HG03175 (cell line): ENCODE results near the gene PIGU.
"Not testable (repeated sequence)": the region's sequence is repeated elsewhere in the genome, so short reads cannot be mapped to it uniquely, and the experiment has no call there.

Source experiments
- ATAC-seq: cut with Tn5 transposase; IDR thresholded peaks from one replicate; pipeline ENCODE4 v1.9.1; 2021; ENCODE audit warnings: mild to moderate bottlenecking, moderate library complexity; ENCODE audit not compliant: unreplicated experiment

Gene PIGU

GRCh38 chr20:34516247-34517113 is 160.4 kb downstream of the PIGU start, which contains the start of gene DYNLRB1:
DYNLRB1 (plus strand) TSS chr20:34516422; CDS start chr20:34516459, 37 bp downstream.
- peak; percentile 71 for ATAC-seq

DNA sequence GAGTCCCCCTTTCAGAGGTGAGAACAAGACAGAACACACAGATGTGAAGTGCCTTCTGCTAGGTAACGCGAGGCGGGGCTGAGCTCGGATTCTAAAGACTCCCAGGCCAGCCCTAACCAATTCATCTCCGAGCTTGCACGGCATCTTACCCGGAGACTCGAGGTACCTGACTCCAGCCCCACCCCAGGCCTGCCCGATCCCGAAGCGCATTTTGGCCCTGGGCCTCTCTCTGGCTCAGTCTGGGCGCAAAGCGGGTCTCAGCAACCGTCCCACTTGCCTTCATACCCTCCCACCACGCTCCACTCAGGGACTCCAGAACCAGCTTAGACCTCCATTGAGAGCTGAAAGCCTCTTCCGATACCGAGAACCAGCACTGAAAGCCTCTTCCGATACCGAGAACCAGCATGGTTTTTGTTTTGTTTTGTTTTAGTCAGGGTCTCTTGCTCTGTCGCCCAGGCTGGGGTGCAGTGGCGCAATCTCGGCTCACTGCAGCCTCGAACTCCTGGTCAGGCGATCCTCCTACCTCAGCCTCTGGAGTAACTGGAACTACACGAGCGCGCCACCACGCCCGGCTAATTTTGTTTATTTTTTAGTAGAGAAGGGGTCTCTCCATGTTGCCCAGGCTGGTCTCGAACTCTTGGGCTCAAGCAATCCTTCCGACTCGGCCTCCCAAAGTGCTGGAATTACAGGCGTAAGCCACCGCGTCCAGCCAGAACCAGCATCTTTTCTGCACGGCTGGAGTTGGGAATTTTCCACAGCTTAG is 161.2 kb downstream of the PIGU start:
- peak; percentile 62 for ATAC-seq

- ATAC-seq, result no peak
These were observed 161.9 kb downstream of the PIGU start for GRCh38 chr20:34514897-34515483.

DNA sequence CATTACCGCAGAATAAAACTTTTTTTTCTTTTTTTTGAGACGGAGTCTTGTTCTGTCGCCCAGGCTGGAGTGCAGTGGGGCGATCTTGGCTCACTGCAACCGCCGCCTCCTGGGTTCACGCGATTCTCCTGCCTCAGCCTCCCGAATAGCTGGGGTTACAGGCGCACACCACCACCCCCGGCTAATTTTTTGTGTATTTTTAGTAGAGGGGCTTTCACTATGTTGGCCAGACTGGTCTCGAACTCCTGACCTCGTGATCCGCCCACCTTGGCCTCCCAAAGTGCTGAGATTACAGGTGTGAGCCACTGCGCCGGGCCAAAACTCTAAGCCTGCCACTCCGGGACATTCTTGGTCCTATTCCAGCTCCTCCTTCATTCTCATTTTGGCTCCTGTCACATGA is 162.9 kb downstream of the PIGU start:
- not testable (repeated sequence) for ATAC-seq

- no peak for ATAC-seq
These were observed 163.9 kb downstream of the PIGU start for GRCh38 chr20:34512955-34513419.

- ATAC-seq, result no peak
These were observed 164.5 kb downstream of the PIGU start for GRCh38 chr20:34512266-34512954.

DNA sequence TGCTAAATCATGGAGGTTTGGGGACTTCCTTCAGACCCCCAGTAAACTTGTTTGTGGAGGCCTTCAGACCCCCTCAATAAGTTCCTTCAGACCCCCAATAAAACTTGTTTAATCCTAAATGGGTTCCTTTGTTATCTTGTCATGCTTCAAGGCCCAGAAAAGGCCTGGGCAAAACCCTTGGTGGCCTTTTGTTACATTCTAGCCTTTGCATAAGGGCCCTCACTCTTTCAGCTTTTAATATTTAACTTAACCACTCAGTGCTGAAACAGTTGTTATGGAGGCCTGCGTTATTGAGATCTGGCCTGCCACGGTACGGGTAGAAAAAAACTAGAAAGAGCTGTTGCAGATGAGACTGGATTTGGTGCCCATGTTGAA is 165.0 kb downstream of the PIGU start:
- no peak for ATAC-seq

GRCh38 chr20:34510575-34510974 is 166.3 kb downstream of the PIGU start:
- no peak for ATAC-seq
